ENCODE data around the gene DHX15.
A peak's percentile ranks its signal among the peaks of the same experiment; 100 is the strongest.

The DHX15 gene

DNA sequence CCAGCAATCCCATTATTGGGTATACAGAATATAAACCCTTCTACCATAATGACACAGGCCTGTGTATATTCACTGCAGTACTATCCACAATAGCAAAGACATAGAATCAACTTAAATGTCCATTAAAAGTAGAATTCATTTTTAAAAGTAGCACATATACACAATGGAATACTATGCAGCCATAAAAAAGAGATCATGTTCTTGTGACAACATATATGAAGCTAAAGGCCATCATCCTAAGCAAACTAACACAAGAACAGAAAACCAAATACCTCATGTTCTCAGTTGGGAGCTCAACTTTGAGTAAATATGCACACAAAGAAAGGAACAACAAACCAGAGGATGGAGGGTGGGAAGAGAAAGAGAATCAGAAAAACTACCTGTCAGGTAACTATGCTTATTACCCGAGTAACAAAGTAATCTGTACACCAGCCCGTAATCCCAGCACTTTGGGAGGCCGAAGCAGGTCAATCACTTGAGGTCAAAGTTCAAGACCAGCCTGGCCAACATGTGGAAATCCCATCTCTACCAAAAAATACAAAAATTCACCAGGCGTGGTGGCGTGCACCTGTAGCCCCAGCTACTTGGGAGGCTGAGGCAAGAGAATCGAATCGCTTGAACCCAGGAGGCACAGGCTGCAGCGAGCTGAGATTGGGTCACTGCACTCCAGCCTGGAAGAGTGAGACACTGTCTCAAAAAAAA is 22.8 kb downstream of the DHX15 start:
- DNase-seq (ENCODE audit: low read depth), result no peak
- TF ChIP-seq, protein P1, sequence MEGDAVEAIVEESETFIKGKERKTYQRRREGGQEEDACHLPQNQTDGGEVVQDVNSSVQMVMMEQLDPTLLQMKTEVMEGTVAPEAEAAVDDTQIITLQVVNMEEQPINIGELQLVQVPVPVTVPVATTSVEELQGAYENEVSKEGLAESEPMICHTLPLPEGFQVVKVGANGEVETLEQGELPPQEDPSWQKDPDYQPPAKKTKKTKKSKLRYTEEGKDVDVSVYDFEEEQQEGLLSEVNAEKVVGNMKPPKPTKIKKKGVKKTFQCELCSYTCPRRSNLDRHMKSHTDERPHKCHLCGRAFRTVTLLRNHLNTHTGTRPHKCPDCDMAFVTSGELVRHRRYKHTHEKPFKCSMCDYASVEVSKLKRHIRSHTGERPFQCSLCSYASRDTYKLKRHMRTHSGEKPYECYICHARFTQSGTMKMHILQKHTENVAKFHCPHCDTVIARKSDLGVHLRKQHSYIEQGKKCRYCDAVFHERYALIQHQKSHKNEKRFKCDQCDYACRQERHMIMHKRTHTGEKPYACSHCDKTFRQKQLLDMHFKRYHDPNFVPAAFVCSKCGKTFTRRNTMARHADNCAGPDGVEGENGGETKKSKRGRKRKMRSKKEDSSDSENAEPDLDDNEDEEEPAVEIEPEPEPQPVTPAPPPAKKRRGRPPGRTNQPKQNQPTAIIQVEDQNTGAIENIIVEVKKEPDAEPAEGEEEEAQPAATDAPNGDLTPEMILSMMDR (conservative IDR thresholded peaks at IDR 0.05; ENCODE audit: low read length), result no peak
- H3K4me3 ChIP-seq (ENCODE audit: low read length), result no peak overlapping the region

DNA sequence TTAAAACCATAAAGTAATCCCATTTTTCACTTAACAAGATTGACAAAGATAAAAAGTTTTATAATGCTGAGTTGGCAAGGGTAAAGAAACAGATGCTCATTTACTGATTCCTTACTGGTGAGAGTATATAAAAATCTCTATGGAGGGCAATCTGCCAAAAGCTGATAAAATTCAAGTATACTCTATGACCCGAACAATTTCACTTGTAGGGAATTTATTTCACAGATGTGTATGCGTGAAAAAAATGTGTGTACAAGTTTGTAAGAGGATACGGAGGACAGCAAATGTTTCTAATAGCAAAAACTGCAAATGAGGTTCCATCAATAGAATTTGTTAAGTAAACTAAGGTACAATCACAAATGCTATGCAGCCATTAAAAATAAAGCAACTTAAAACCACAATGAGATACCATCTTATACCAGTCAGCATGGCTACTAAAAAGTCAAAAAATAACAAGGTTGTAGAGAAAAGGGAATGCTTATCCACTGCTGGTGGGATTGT is 23.4 kb downstream of the DHX15 start:
- peak; percentile 48 for DNase-seq (ENCODE audit: low read depth)
- H3K4me3 ChIP-seq (ENCODE audit: low read length), result no peak overlapping the region
- TF ChIP-seq, protein P1 (conservative IDR thresholded peaks at IDR 0.05; ENCODE audit: low read length), result no peak

- H3K4me3 ChIP-seq (ENCODE audit: low read length), result no peak overlapping the region
- peak; percentile 38 for DNase-seq (ENCODE audit: low read depth)
- TF ChIP-seq, protein P1 (conservative IDR thresholded peaks at IDR 0.05; ENCODE audit: low read length), result no peak
These were observed 24.5 kb downstream of the DHX15 start for GRCh38 chr4:24559889-24560288.

DNA sequence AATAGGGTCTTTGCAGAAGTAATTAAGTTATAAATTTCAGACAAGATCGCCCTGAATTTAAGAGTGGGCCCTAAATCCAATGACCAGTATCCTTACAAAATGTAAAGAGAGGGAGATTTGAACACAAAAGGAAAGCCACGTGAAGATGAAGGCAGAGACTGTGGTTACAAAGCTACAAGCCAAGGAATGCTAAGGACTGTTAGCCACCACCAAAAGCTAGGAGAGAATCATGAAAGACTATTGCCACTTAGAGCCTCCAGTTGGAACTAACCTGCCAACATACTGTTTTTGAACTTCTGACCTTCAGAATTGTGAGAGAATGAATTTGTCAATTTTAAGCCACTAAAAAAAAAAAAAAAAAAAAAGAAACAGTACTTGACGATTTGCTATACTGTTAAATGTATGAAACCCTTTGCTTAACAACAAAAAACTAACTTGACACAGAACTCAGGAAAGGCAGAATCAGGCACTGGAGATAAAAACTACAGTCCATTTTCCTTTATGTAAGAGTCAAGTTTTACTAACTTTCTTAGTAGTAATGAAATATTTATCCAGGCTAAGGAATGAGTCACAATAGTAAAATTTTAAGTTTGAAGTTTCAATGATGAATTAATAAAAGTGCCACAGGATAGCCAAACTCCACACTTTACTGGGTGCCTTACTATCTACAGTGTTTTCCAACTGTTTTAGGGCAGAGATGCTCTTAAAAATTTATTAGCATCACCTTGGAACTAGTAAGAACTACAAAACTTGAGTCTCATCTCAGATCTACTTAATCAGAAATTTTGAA is 25.1 kb downstream of the DHX15 start:
- TF ChIP-seq, protein P1 (conservative IDR thresholded peaks at IDR 0.05; ENCODE audit: low read length), result no peak
- no peak overlapping the region for H3K4me3 ChIP-seq (ENCODE audit: low read length)
- peak; percentile 26 for DNase-seq (ENCODE audit: low read depth)

GRCh38 chr4:24557026-24558025 is 27.0 kb downstream of the DHX15 start:
- TF ChIP-seq, protein P1 (conservative IDR thresholded peaks at IDR 0.05; ENCODE audit: low read length), result no peak
- DNase-seq (ENCODE audit: low read depth), result peak; percentile 27
- no peak overlapping the region for H3K4me3 ChIP-seq (ENCODE audit: low read length)

GRCh38 chr4:24551492-24552289 is 32.7 kb downstream of the DHX15 start:
- H3K4me3 ChIP-seq (ENCODE audit: low read length), result no peak overlapping the region
- TF ChIP-seq, protein P1 (conservative IDR thresholded peaks at IDR 0.05; ENCODE audit: low read length), result peak; percentile 46
- DNase-seq (ENCODE audit: low read depth), result no peak
